ENCODE measurements around the gene RPL5. TPM values are rescaled to one million over a fixed set of nuclear protein-coding genes. Genes with fewer than 3 reads are reported as not detected.

The RPL5 gene
- total and polyA plus RNA-seq, 2 of the 4 experiments (the other 2 are of a cell fraction): 1,406 to 1,679 TPM

- 100% methylated on average over 1 of the region's 7 CpGs; no CpG with 5 or more reads in 1 of the 2 experiments for WGBS, 2 experiments (ENCODE audit: extremely low coverage in 2 of 2, insufficient read length in 1 of 2)
- Histone ChIP-seq H2BK15ac (ENCODE audit: low read depth, low read length) (peak overlapping the region; percentile 97; the same call in 2 of the 3 replicates), H4K20me1 (ENCODE audit: insufficient read depth, low read length) (no peaks in the 10 kb centered on the region), H3K27ac (ENCODE audit: insufficient read depth, low read length) (peak overlapping the region; percentile 37; the same call in 1 of the 2 replicates), H3K9me1 (ENCODE audit: insufficient read depth, low read length) (peaks cover 5% of the 10 kb centered on the region; the same call in 1 of the 2 replicates), H3K27me3 (ENCODE audit: control insufficient read depth, insufficient read depth, low read length) (no peaks in the 10 kb centered on the region), H3K9me3 (ENCODE audit: control insufficient read depth, insufficient read depth, low read length) (no peaks in the 10 kb centered on the region), H2BK120ac (ENCODE audit: low read depth, low read length) (peak overlapping the region; percentile 98; the same call in 1 of the 2 replicates), H3K36me3 (ENCODE audit: control insufficient read depth, insufficient read depth, low read length) (no peaks in the 10 kb centered on the region), H3K9ac (ENCODE audit: low read depth, low read length) (no peak overlapping the region), H3K4me3 (ENCODE audit: insufficient read depth, low read depth, low read length) (no peak overlapping the region), H4K8ac (ENCODE audit: low read depth in 2 of 2, low read length in 2 of 2) (peak overlapping the region in 1 of 2 experiments; percentile 66; a peak in 1 of 4 replicates), H3K4ac (ENCODE audit: low read depth, low read length) (peak overlapping the region; percentile 99), H2AK5ac (ENCODE audit: low read depth, low read length) (peak overlapping the region; percentile 74), H3K14ac (replicated peaks; ENCODE audit: low read depth, low read length) (no peak overlapping the region), H2BK20ac (ENCODE audit: low read depth, low read length) (peak overlapping the region; percentile 70), H3K79me1 (ENCODE audit: low read depth in 1 of 2, low read length in 2 of 2) (0 out of 4 replicates have a peak, but pooled peaks cover 0 to 6% of the 10 kb centered on the region in 2 experiments), H2AFZ (replicated peaks; ENCODE audit: low read length, poor library complexity) (no peak overlapping the region), H2BK5ac (ENCODE audit: low read depth, low read length, poor library complexity, severe bottlenecking) (peak overlapping the region; percentile 57), H2AK9ac (replicated peaks; ENCODE audit: low read depth, low read length, poor library complexity) (no peak overlapping the region), H3K23ac (ENCODE audit: low read depth, low read length) (no peak overlapping the region), H4K5ac (ENCODE audit: low read depth, low read length) (peak overlapping the region; percentile 4; the same call in 1 of the 2 replicates), H3K4me1 (ENCODE audit: control insufficient read depth, insufficient read depth, low read length) (peaks cover 6% of the 10 kb centered on the region), H3K4me2 (ENCODE audit: low read depth, low read length) (no peak overlapping the region), H3K56ac (ENCODE audit: extremely low read depth, insufficient read depth, low read length) (no peak overlapping the region), H3K18ac (ENCODE audit: low read depth, low read length) (peak overlapping the region; percentile 11; the same call in 1 of the 2 replicates), H4K91ac (ENCODE audit: insufficient read depth, low read depth, low read length) (no peak overlapping the region; the same call in 1 of the 2 replicates)
- ATAC-seq (ENCODE audit: low read depth) (no peak), DNase-seq (no peak)
- in situ Hi-C loops (cut with MboI; ENCODE audit: low sequenced_read_pairs): no loop called here
- intact Hi-C loops (cut with micrococcal nuclease): no loop called here
- no TSS peak for BruUV-seq (replicated peaks)
- dilution Hi-C loops (cut with HindIII; ENCODE audit: low sequenced_read_pairs, unreplicated experiment): no loop called here
- TF ChIP-seq RAD21 (IDR thresholded peaks at IDR 0.05; ENCODE audit: low read length) (no peak), MAFK (IDR thresholded peaks at IDR 0.05; ENCODE audit: low read depth, low read length) (0 out of 2 replicates have a peak, but pooled peaks have one; percentile 31)
- ChIA-PET POLR2A (ENCODE audit: unreplicated experiment) (no interaction called here), CTCF (no interaction called here)
Measured at GRCh38 chr1:92803140-92803887, 28.5 kb upstream of the RPL5 start.

Measured in IMR-90 (cell line).